Mononuclear cell (primary cell): ENCODE results near the gene ZNRF3. TPM values are rescaled to one million over a fixed set of nuclear protein-coding genes. Genes with fewer than 3 reads are reported as not detected.
"Not testable (repeated sequence)": the region's sequence is repeated elsewhere in the genome, so short reads cannot be mapped to it uniquely, and the experiment has no call there.

ENCODE experiments used
- H3K27me3 ChIP-seq: 2 replicates; pipeline ENCODE4 v1.6.0; 2011; ENCODE audit warnings: low read length, control low read depth; ENCODE audit not compliant: insufficient read depth
- H3K4me1 ChIP-seq: 2 replicates; pipeline ENCODE4 v1.5.1; 2011; ENCODE audit warnings: mild to moderate bottlenecking, low read length, control low read depth; ENCODE audit not compliant: insufficient read depth
- H3K4me3 ChIP-seq: 2 replicates; pipeline ENCODE4 v1.5.1; 2011; ENCODE audit warnings: mild to moderate bottlenecking, low read length, moderate library complexity
- H3K9me3 ChIP-seq: 2 replicates; pipeline ENCODE4 v1.5.1; 2011; ENCODE audit warnings: low read depth, mild to moderate bottlenecking, control low read depth, low read length
- total RNA-seq: library from RNA; depleted of rRNA; stranded (reverse); fragments of >200 nt; gene quantifications from one replicate; pipeline ENCODE4 v1.2.3, GENCODE V29; 2012

ZNRF3 gene
- total RNA-seq, 1 donor: 0.52 TPM

- H3K27me3 ChIP-seq: peaks cover 5% of the 10 kb centered on the region
- H3K4me1 ChIP-seq: no peaks in the 10 kb centered on the region
- no peaks in the 10 kb centered on the region for H3K9me3 ChIP-seq
- no peak overlapping the region for H3K4me3 ChIP-seq
These were observed 116.7 kb downstream of the ZNRF3 start for GRCh38 chr22:28999919-29000556.

GRCh38 chr22:29000641-29001040 is 117.3 kb downstream of the ZNRF3 start:
- H3K4me3 ChIP-seq: no peak overlapping the region
- H3K9me3 ChIP-seq: no peaks in the 10 kb centered on the region
- peaks cover 6% of the 10 kb centered on the region for H3K27me3 ChIP-seq
- H3K4me1 ChIP-seq: no peaks in the 10 kb centered on the region

- Histone ChIP-seq H3K9me3 (no peaks in the 10 kb centered on the region), H3K4me3 (no peak overlapping the region), H3K27me3 (peaks cover 6% of the 10 kb centered on the region), H3K4me1 (no peaks in the 10 kb centered on the region)
These were observed 119.2 kb downstream of the ZNRF3 start for GRCh38 chr22:29002603-29003002.

GRCh38 chr22:29003552-29003951 is 120.2 kb downstream of the ZNRF3 start:
- H3K9me3 ChIP-seq: no peaks in the 10 kb centered on the region
- no peaks in the 10 kb centered on the region for H3K4me1 ChIP-seq
- no peak overlapping the region for H3K4me3 ChIP-seq
- peaks cover 6% of the 10 kb centered on the region for H3K27me3 ChIP-seq

- no peaks in the 10 kb centered on the region for H3K4me1 ChIP-seq
- peaks cover 6% of the 10 kb centered on the region for H3K27me3 ChIP-seq
- H3K4me3 ChIP-seq: no peak overlapping the region
- H3K9me3 ChIP-seq: no peaks in the 10 kb centered on the region
These were observed 120.7 kb downstream of the ZNRF3 start for GRCh38 chr22:29003975-29004646.

- Histone ChIP-seq H3K9me3 (no peaks in the 10 kb centered on the region), H3K4me1 (no peaks in the 10 kb centered on the region), H3K27me3 (peaks cover 6% of the 10 kb centered on the region), H3K4me3 (no peak overlapping the region)
These were observed 121.4 kb downstream of the ZNRF3 start for GRCh38 chr22:29004647-29005371.

GRCh38 chr22:29005754-29006153 is 122.4 kb downstream of the ZNRF3 start:
- H3K4me1 ChIP-seq, H3K4me3 ChIP-seq, H3K27me3 ChIP-seq, H3K9me3 ChIP-seq: not testable (repeated sequence)

- peaks cover 6% of the 10 kb centered on the region for H3K27me3 ChIP-seq
- H3K4me3 ChIP-seq: no peak overlapping the region
- no peaks in the 10 kb centered on the region for H3K9me3 ChIP-seq
- H3K4me1 ChIP-seq: no peaks in the 10 kb centered on the region
These were observed 123.0 kb downstream of the ZNRF3 start for GRCh38 chr22:29006346-29006745.

- Histone ChIP-seq H3K4me3 (no peak overlapping the region), H3K27me3 (peaks cover 4% of the 10 kb centered on the region), H3K4me1 (no peaks in the 10 kb centered on the region), H3K9me3 (no peaks in the 10 kb centered on the region)
These were observed 125.8 kb downstream of the ZNRF3 start for GRCh38 chr22:29009148-29009547.

- Histone ChIP-seq H3K9me3 (no peaks in the 10 kb centered on the region), H3K4me3 (no peak overlapping the region)
These were observed 128.1 kb downstream of the ZNRF3 start for GRCh38 chr22:29011240-29012100.

GRCh38 chr22:29012101-29012433 is 128.7 kb downstream of the ZNRF3 start:
- peaks cover 3% of the 10 kb centered on the region for H3K4me1 ChIP-seq
- H3K27me3 ChIP-seq: no peaks in the 10 kb centered on the region
- H3K4me3 ChIP-seq: no peak overlapping the region
- no peaks in the 10 kb centered on the region for H3K9me3 ChIP-seq

More at GRCh38 chr22:29011240-29012100, 128.1 kb downstream of the ZNRF3 start:
- H3K27me3 ChIP-seq: no peaks in the 10 kb centered on the region
- H3K4me1 ChIP-seq: peaks cover 3% of the 10 kb centered on the region

GRCh38 chr22:29012952-29013351 is 129.6 kb downstream of the ZNRF3 start:
- Histone ChIP-seq H3K27me3 (no peaks in the 10 kb centered on the region), H3K4me3 (no peak overlapping the region), H3K9me3 (no peaks in the 10 kb centered on the region), H3K4me1 (peaks cover 3% of the 10 kb centered on the region)

GRCh38 chr22:29014293-29014692 is 130.9 kb downstream of the ZNRF3 start:
- peaks cover 4% of the 10 kb centered on the region for H3K27me3 ChIP-seq
- no peak overlapping the region for H3K4me3 ChIP-seq
- H3K4me1 ChIP-seq: peaks cover 3% of the 10 kb centered on the region
- H3K9me3 ChIP-seq: no peaks in the 10 kb centered on the region

GRCh38 chr22:29014773-29015172 is 131.4 kb downstream of the ZNRF3 start:
- Histone ChIP-seq H3K4me1 (peaks cover 3% of the 10 kb centered on the region), H3K27me3 (peaks cover 4% of the 10 kb centered on the region), H3K4me3 (no peak overlapping the region), H3K9me3 (no peaks in the 10 kb centered on the region)
